ENCODE data around the gene MPHOSPH9.

Gene MPHOSPH9

DNA sequence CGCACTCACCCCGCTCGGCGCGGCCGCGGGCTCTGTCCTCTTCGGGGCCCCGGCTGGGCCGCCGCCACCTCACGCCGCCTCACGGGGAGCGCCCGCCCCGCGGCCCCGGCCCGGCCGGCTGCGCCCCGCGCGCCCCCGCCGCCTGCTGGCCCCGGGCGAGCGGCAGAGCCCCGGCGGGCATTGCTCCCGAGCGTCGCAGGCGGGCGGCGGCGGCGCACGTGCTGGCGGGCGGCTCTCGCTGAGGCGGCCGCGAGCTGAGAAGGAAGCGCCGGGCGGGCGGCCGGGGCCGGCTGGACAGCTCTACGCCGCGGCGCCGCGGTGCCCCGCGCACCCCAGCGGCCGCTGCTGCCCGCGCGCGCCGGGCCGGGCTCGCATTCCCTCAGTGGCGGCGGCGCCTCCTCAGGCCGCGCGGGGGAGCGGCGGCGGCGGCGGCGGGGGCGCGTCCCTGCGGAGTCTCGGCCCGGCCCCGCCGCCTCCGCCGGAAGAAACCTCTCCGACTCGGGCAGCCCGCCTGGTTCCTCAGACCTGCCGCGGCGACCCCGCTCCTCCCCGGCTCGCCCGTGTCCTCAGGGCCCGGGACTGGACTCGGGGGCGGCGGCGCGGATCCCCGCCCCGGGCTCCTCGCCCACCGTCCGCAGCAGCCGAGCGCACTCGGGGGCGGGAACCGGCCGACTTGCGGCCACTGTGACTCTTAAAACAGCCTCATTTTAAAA is 82.0 kb downstream of the MPHOSPH9 start, which contains the start of gene PITPNM2:
Gene PITPNM2, minus strand, starts transcription at position 347 of the 713 bp plus-strand sequence. CDS start 116,500 bp downstream, outside the sequence.
- peak in 20 of 51 donors; percentile 11 to 67 (median 32) for DNase-seq

DNA sequence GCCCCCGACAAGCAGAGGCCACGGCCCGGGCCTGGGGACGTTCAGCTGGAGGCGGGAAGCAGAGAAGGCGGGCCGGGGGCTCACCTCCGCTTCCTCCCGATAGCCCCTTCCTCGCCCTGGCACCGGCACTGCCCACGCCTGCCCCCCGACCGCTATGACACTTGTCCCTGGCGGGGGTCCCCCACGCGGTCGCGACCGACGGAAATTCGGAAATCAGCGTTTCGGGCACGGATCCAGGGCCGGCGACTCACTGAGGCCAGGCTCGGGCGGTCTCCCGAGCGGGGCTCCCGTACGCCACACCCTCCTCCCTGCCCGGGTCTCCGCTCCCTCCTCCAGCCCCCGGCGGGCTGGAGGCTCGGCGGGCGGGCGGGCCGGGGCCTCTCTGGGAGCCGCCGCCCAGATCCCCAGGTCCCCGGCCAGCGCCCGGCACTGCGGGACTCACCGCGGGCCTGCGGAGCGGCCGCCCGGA is 82.6 kb downstream of the MPHOSPH9 start:
- peak in 7 of 51 donors; percentile 14 to 44 (median 23) for DNase-seq

DNA sequence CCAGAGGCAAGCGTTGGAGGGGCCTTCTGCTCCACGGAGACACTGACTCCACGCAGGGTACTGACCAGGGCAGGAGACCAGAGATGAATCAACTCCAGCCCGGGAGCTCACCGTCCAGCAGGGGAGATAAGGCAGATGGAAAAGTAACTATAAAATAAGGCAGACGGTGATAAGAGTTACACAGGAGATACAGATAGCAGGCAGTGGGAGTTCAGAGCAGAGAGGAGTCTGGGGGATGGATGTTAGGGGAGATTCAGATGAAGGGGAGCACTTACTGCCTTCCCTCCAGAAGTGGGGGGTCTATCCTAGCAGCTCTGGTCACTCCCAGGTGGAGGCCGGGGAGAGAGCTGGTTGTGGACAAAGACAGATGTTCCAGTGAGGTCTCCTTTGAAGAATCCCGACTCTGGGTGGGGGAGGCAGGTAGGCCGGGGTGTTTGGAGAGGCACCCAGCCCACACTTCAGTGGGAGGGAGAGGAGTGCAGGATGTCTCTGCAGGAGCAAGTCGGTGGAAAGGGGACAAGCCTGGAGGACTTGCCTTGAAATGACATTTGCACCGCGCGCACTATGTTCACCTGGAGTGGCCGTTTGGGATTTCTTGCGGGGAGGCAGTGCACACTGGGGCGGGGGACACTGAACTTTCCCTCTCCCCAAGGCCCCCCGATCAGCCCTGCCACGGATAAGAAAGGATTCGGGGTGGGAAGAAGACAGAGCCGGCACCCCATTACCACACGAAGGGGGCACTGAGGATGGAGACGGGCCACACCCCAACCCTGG is 83.3 kb downstream of the MPHOSPH9 start:
- peak in 1 of 51 donors; percentile 44 for DNase-seq

DNA sequence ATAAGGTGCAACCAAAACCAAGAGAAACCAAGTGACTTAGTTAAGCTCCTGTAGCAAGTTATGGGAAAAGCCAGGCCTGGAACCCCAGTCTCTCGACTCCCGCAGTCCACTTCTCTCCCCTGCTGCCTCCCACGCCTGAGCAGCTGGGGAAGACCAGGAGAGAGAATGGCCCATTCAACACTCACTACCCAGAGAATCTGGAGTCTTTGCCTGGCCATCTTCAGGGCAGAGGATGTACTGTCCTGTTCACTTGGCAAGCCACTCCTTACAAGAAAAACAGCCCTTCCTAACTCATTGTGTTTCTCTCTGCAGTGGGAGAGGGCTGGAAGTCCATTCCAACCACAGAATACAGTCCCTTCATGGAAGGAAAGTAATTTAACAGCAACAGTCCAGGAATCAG is 83.9 kb downstream of the MPHOSPH9 start:
- no peak for DNase-seq

DNA sequence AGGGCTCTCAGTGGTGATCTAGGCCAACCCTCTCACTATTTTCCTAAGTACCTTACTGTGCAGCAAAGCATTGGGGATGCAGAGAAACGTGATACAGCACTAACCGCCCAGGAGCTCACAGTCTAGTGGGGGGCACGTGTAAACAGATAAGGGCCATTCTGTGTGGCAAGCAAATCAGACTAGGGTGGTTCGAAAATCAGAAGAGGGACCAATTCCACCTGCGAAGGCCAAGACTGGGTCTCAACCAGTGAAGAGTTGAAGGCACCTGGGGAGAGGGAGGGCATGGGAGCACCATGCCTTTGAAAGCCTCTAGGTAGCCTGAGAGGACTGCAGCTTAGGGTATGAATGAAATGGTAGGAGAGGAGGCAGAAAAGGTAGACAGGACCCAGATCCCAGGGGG is 84.3 kb downstream of the MPHOSPH9 start:
- no peak for DNase-seq

DNA sequence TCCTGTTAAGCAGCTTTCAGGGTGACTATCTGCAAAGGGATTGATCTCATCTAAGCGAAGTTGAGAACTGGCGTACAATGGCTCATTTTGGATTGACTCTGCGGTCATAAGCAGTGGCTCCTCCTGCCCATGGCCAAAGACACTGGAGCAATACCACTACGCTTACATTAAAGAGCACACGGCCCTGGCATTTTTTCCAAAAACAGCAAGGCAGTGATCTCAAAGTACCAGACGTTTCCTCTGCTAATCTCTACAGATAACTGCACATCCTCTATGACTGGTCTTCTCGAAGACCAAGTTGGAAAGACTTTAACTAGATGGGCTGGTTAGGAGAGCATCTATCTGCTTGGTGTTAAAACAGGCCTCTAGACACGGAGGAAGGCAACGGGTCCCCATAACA is 84.7 kb downstream of the MPHOSPH9 start:
- no peak for DNase-seq

DNA sequence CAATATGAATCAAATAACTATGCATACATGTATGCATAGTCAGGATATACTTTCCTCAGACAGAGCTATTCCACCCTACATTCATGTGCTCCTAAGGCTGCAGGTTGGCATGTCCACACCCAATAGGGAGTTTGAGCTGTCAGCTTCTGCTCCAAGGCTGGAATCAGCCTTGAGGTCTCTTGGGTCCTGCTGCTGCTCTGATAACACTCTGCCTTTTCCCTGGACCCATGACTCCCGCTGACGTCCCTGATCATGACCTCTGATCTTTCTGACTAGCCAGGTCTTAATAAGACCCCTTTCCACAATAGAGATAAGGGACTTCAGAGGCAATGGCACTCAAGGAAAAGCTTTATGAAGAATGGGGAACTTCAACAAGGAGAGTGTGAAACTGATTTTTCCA is 87.7 kb downstream of the MPHOSPH9 start:
- DNase-seq = no peak

DNA sequence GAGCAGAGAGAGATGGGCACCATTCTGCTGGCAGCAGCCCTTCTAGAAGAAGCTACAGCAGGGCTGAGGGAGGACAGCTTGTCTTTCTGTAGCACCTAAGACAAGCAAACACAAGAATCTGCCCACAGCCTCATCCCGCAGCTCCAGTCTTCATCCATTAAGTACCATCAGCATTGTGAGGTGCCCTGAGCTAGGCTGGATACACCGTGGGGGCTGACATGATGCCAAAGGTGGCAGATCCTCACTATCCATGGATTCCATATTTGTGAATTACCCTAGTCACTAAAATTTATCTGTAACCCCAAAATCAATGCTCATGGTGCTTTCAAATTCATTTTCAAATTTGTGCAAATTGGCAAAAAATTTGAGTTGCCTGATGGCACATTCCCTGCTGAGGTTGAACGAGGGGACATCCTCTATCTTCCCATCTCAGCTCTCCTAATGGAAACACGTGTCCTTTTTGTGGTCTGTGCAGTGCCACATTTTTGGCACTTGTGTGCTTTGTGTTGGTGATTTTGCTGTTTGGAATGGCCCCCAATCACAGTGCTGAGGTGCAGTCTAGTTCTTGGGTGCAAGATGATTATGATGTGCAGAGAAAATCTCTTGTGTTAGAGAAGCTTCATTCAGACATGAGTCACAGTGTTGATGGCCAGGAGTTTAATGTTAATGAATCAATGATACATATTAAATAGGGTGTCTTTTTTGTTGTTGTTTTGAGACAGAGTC is 89.0 kb downstream of the MPHOSPH9 start:
- no peak for DNase-seq

DNA sequence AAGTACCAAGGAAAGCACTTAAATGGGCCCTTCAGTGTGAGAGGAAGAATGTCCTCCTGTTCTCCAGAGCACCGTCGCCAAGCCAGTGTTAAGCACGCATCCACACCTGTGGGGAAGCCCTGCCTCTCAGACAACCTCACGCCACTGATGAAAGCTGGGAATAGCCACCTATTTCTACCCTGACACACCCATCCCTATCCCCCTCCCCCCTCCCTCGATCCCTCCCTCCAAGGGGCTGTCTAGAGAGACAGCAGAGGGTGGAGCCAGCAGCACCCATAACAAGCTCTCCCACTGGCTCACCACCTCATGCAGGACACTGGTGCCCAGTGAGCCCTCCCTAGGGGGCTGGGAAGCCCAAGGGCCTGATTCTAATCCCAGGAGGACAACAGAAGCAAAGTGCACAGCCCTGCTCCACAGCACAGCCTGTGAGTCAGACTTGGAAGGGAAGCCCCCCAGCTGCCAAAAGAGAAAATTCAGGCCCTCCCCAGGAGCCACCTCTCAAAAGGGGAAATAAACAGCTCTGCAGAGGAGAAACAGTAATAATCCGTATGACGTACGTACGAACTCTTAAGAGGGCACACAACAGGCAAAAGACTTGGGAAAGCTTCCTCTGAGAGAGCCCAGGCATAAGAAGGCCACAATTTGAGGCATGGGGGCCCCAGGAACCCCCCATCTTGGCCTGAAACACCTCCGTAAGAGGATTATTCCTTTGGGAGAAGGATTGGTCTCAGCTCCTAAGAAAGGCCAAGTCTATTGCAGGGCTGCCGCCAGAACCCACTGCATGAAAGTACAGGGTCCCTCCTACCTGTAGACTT is 89.8 kb downstream of the MPHOSPH9 start:
- DNase-seq = peak in 7 of 51 donors; percentile 14 to 53 (median 40)

DNA sequence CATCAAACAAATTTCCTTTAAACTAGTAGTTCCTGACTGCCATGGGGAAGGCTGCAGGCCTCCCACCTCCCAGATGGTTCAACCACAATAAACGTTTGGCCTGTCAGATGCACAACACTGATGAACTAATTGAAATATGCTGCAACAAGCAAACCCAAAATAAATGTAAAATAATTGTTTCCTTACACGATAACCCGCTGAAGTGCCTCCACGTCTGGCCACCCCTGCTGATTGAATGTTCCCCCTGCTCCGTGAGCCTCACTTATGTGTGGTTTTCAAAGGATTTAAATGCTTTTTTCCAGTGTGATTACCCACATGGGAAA is 90.5 kb downstream of the MPHOSPH9 start:
- no peak for DNase-seq

DNA sequence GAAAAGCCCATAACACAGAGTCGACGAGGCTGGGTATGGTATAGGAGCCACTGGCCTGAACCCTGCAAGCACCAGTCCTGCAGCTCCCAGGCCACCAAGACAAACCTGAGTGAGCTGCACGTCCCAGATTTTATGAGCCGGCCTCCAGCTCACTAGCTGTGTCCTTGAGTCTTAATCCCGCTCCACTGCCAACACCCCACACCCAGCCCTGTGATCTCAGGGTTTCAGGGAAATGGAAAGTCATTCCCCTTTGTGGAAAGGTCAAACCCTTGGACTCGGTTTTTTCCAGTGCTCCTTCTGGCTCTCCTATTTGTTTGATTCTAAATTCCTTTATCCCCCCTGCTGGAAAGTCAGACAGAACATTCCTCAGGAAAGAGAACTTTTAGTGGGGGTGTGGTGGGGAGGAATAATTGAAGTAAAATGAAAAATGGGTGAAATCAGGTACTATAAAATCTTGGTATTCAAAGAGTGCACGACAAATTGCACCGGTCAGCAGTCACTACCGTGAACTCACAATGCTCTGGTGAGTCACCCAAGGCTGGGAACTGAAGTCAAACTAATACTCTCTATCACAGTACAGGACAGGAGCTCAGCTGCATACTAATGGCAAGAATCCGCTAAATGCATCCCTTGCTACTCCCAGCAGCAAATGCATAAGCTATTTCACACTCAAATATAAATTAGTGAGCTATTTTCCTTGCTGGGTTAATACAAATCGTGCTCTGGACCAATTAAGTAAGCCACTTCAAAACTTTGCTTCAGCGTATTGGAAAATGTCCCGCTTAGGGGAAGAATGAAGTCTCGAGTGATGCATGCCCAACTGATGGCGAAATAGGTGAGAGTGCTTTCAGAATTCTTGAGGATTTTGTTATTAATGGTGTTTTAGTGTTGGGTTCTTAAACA is 91.1 kb downstream of the MPHOSPH9 start:
- DNase-seq = peak in 13 of 51 donors; percentile 7 to 63 (median 38)

DNA sequence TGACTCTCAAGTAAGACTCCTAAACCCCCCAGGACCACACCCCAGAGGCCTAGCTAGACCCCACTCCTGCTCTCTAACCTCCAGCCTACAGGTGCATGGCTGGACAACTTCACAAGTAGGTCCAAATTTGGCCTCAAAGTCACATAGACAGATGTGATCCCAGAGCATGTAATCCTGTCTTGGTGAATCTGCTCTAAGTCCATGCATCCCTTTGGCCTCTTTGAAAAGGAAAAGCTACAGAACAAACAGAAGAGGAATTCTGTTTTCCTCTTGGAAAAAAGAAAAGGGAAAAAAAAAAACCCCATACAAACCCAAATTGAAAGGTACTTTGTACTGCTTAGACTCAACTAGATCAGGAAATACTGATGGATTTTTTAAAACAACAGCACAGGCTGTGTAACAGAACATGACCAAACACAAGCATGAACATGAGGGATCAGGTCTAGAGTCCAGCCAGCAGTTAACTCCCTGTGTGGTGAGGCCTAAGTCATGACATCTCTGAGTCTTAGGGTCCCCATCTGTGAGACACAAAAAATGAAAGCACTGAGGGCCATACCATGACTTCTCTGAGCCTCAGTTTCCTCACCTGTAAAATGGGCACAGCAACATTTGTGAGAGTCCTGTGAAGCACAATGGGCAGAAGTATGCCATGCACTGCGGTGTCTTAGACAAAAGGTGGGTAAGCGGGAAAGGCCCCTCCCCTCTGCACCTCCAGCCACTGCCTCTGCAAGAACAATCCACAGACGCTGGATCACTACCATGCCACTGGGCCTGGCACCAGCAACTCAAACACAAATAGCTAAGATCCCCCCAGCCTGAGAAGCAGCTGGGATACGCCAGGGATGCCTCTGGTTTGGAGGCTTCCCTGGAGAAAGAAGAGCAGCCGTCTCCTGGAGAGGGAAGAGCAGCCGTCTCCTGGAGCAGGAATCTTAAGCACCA is 92.0 kb downstream of the MPHOSPH9 start:
- DNase-seq = no peak

DNA sequence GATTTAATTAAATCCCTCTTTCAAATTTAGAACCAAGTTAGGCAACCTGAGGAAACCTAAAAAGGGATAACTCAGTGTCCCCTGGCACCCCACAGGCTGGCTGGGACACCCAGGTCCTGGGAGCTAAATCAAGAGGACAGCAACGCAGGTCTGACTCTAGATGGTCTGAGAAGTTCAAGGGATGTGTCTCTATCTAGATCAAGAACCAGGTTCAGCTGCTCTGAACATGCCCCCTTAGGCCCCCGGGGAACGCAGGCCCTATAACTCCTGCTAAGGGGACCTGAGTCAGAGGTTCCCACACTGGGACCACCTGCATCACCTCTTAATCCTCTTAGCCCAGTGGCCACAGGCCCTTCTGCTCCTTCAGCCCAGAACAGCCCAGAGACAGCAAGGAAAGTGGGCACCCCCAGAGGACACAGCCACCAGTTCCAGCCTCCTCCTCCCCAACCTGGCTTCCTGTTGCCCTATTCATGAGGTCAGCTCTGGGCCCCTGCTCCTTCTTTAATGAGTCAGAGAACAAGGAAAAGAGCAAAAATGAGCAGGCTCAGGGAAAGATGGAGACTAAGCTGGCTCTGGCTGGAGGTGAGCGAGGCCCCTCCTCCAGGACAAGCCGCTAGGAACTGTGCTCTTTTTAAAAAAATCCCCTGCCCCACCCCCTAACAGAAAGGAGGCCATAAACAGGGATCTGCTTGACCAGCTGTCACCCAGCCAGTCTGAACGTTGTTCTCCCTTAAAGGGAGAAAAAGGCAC is 92.8 kb downstream of the MPHOSPH9 start:
- DNase-seq = peak in 1 of 51 donors; percentile 9

DNA sequence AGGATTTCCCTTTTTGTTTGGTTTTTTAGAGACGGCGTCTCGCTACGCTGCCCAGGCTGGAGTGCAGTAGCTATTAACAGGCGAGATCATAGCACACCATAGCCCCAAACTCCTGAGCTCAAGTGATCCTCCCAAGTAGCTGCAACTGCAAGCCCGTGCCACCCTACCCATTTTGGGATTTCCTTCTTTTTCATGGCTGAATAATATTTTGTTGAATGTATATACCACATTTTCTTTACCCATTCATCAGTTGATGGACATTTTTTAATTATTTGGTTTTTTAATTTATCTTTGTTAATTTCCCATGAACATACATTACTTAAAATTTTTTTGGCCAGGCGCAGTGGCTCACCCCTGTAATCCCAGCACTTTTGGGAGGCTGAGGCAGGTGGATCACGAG is 97.3 kb downstream of the MPHOSPH9 start:
- no peak for DNase-seq

DNA sequence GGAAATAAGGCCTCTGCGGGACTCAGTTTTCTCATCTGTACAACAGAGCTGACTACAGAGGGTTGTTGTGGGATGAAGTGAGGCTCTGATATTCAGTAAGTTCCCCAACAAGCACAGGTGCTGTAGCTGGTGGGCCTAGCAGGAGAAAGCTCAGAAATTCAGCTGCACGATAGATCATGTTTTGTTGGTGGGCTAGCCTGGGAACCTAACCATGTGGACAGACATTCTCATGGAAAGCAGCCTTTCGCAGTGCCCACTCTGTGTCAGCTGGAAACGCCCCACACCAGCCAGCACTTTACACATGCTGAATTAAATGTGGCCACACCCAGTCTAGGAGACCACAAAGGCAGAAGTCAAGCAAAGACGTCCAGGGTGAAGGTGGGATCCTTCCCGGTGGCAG is 98.1 kb downstream of the MPHOSPH9 start:
- no peak for DNase-seq

DNA sequence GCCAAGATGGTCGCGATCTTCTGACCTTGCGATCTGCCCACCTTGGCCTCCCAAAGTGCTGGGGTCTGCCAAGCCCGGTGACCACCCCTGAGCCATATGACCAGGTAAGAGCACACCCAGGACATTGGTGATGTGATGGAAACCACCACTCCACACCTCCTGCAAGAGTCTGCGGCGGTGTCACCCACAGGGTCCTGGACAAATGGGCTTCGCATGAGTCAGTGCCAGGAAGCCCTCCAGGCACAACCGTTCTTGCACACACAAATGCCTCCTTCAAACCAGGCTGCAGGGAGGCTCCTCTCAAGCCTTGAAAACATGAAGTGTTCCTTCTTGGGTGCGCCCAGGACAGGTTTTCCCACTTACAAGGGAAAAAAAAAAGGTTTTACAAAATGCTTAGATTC is 98.7 kb downstream of the MPHOSPH9 start:
- DNase-seq = no peak

DNA sequence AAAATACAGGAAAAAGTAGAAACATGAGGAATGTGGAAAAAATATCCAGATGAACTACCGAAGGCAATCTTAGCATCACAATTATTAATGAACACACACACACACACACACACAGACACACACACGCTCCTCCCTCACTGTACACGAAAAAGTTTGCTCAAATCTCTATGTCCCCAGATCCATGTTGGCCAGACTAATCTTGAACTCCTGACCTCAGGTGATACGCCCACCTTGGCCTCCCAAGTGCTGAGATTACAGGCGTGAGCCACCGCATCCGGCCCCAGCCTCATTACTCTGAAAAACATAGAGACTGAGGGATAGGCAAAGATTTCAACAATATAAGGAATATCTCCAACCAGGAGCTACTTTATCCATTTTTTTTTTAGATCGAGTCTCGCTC is 99.2 kb downstream of the MPHOSPH9 start:
- DNase-seq = no peak

DNA sequence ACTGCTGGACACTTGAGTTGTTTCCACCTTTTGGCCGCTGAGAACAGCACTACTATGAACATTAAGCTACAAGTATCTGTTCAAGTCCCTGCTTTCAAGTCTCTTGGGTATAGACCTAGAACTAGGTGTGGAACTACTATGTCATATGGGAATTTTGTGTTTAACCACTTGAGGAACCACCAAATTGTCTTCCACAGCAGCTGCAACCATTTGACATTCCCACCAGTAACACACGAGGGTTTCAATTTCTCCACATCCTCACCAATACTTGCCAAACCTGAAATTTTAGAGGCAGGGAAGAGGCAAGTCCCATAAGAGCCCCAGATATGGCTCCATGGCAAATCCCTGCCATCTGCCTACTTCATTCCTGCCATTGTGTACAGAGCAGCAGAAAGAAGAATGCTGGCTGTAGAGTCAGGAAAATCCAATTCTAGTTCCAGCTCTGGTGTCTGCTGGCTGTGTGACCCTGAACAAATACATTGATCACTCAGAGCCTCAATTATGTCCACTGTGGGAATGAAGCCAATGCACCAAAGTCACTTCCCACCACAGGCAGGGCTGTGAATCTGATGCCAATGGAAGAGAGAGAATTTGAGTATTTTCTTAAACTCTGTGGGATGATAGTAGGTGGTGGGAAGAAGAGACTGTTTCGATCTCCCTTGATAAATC is 99.9 kb downstream of the MPHOSPH9 start:
- no peak for DNase-seq
